ENCODE measurements around the gene ABLIM2.

ABLIM2 gene

GRCh38 chr4:8022767-8023695, 135.6 kb downstream of the ABLIM2 start:
- no peak for DNase-seq (ENCODE audit: low spot score)

DNA sequence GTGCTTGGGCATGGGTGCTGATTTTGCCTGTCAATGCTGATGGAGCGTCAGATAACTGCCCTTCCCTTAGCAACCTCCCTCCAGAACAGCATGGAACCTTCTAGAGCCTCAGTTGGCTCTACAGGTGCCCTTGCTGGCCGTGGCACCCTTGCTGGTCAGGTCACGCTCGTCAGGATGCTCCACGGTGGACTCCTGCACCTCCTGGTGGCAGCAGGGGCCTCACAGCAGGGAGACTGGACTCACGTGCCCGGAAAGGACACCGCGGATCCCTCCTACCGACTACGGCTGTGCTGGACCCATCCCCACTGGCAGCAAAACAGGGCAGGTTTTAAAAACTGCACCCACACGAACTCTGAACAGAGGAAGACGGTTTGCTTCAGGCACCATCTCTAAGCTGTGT, 136.8 kb downstream of the ABLIM2 start:
- no peak for DNase-seq (ENCODE audit: low spot score)

DNA sequence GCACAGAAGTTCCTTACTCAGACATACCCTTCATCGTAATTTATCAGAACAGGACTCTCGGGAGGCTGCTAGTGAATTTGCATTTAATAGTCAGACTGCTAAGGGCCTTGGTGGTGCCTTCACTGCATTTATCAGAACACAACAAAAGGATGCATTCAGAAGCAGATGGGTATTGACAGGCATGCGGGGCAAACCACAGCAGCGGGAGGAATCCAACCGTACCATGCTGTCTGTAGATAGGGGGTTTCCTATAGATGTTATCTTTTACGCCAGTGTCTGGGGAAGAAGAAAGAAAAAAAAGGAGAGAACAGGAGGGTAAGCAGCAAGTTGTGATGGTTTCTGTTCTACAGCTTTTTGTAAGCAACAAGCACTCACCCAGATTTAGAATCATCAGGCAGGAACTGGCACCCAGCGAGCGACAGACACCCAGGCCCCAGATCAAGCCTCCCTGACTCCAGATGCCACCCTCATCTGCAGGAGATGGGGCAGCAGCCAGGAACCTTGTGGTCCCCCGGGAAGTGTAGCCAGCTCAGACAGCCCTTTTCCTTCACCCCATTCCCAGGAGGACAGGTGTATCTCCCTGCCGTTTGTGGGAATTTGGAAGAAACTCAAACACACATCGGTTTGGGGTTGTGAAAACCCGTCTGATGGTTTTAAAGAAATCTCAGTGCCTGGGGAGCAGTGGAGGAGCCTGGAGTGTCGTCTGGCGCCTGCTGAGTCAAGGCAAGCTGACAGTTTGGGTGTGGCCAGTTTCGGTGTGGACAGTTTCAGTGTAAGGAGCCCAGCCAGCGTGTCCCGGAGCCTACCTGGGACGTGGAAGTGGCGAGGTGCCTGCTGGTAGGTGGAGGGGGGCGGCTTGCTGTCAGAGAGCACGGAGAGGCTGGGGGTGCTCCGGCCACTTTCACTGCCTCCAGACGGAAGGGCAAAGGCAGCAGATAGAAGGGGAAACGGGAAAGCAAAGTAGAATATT, 138.9 kb downstream of the ABLIM2 start:
- DNase-seq (ENCODE audit: low spot score) = no peak

DNA sequence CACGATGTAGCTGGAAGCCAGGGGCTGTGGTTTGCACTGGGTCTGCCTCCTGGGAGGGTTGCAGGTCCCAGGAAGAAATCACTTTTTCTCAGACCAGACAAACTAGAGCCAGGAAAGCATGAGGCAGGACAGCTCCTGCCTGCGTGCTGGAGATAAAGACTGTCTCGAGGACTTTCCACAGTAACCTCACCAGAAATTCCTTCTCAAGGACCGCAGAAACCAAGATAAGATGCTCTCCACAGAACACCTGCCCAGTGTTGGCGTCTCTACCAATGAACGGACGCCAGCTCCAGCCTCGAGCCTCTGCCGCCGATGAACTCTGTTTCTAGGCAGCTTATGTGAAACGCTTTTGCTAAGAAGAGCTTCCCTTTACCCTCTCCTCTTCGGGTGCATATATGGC, 142.1 kb downstream of the ABLIM2 start:
- DNase-seq (ENCODE audit: low spot score) = no peak

DNA sequence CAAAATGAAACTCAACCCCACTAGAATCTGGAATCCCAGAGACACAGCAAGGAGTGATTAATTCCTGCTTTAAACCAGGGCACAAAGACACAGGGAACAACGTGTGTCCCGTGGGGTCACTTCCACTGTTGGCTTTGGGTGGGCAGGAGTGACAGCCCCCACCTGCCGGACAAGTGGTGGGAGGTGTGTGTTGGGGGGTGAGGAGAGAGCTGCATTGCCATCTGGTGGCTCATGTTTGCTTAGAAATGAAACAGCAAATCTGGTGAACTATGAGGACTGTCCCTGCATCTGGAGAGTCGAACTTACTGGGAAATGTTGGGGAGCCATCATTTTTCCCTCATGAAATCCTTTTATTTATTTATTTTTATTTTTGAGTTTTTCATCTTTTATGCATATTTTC, 143.1 kb downstream of the ABLIM2 start:
- no peak for DNase-seq (ENCODE audit: low spot score)

DNA sequence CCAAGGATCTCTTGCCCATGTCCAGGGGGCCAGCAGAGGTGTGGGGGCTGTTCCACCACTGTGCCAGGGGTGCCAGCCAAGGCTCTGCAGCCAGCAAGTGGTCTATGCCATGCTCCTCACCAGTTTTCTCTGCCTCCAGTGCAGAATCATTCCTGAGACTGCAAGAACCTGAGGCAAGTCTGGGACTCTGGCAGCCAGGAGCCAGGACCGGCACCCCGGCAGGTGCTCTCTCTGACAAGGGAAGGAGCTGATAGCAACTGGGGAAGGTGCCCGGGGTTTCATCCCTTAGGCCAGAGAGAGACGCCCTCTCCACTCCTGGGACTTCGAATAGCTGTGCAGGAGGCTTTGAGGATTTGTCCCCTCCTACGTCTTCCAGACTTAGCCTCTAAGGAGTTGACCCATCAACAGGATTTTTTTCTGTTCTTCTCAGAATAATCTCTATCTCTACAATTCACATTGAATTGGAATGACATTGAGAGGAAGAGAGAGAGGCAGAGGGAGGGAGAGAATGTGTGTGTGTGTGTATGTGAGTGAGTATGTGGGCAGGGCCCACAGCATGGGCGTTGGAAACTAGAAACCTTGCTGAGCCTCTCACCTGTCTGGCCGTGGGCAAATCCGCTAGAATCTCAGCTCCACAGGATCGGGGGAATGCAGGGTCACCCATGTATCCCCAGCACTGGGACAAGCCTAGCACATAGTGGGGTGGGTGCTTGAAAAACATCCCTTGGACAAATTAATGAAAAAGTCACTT, 144.5 kb downstream of the ABLIM2 start:
- DNase-seq (ENCODE audit: low spot score) = no peak

GRCh38 chr4:8012517-8012916, 146.1 kb downstream of the ABLIM2 start:
- DNase-seq (ENCODE audit: low spot score) = no peak

DNA sequence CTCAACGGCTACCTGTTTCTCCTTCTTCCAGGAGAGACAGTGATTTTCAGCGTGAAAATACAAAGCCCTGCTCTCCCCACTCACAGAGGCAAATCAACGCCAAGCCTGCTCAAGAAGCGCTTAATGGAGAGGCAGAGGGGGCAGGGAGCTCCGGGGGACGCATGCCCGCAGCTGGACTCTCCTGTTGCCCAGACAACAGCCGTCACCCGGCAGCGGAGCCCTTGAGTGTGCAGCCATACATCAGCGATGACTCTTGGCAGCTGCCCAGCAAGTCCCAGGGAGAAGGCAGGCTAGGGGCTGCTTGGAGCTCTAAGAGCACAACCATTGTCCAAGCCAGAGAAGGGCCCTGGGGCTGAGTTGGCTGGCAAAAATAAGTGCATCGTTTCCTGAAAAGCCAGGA, 148.0 kb downstream of the ABLIM2 start:
- no peak for DNase-seq (ENCODE audit: low spot score)

- DNase-seq (ENCODE audit: low spot score) = no peak
Measured at GRCh38 chr4:8009710-8010511, 148.7 kb downstream of the ABLIM2 start.

DNA sequence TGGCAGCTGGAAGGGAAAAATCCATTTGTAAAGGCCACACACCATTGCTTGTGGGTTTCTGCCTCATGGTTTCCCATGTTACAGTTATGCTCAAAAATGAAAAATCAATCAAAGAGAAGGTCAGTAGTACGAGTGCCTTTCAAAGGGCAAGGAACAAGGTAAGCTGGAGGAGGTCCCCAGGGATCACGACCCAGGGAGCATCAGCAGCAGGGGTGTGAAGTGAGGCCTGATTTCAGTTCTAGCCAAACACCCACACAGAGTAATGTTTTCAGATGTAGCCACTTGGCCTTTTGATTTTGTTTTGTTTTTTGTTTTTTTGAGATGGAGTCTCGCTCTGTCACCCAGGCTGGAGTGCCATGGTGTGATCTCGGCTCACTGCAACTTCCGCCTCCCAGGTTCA, 149.5 kb downstream of the ABLIM2 start:
- no peak for DNase-seq (ENCODE audit: low spot score)

- DNase-seq (ENCODE audit: low spot score) = no peak
Measured at GRCh38 chr4:8008391-8008790, 150.2 kb downstream of the ABLIM2 start.

DNA sequence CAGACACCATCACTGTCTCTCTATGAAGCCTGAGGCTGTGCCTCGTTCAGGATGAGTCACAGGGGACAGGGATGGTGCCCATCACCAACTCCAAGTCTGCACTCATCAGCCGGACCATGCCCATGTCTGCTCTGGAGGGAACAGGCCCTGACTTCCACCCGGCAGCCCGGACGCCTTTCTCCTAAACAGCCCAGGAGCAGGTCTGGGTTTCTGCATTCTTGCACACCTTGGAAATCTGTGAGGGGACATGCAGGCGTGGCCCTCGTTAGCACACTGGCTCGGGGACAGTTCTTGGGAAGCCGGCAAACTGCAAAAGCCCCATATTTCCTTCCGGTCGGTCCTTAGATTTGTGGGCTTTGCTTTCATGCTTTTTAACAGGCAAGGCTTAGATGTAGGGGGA, 151.0 kb downstream of the ABLIM2 start:
- DNase-seq (ENCODE audit: low spot score) = no peak

GRCh38 chr4:8006471-8006870, 152.1 kb downstream of the ABLIM2 start:
- DNase-seq (ENCODE audit: low spot score) = no peak

DNA sequence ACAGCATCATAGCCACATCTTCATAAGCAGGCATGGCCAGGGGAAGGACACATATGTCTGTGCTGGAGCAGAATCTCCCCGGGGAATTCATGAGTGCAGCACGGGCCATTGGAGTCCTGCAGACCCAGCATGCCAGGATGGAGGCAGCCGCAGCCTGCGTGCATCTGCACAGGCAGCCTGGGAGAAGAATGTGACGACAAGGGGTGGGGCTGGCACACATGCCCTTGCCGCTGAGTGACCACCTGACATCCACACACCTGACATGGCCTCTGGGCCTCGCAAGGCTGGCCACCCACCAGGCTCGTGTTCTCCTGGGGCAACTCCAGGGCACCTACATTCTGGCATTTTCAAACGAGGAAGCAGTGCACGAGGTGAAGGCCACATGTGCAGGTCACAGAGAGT, 152.8 kb downstream of the ABLIM2 start:
- no peak for DNase-seq (ENCODE audit: low spot score)

DNA sequence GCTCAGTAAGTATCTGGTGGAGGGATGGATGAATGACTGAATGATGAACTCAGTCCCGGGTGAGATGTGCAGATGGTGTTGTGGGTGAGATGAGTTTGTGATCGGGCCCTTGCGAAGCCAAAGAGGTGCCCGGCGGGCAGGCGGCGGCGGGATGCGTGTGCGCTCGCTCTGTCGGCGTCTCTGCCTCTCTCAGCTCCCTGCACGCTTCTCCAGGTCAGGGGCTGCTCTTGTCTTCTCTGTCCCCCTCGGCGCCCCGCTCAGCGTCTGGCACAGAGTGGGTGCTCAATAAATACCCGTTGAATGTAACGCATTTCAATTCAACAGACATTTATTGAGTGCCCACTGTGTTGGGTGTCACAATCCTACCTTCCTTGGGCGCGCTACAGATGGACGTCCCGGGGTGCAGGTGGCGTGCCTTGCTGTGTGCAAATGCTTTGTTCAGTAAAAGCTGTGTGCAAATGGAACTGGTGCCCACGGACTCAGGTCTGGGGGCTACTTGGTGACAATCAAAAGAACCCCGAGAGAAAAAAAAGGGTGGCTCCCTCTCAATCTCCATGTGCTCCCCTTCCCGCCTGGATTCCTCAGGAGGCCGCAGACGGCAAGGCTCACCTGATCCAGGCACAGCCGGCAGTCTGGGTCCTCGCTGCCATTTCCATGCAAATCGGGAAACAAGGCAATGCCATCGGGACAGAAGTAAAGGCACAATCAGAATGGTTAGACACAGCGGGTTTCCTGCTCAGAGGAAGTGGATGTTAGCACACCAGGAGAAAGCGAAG, 153.4 kb downstream of the ABLIM2 start:
- DNase-seq (ENCODE audit: low spot score) = no peak

DNA sequence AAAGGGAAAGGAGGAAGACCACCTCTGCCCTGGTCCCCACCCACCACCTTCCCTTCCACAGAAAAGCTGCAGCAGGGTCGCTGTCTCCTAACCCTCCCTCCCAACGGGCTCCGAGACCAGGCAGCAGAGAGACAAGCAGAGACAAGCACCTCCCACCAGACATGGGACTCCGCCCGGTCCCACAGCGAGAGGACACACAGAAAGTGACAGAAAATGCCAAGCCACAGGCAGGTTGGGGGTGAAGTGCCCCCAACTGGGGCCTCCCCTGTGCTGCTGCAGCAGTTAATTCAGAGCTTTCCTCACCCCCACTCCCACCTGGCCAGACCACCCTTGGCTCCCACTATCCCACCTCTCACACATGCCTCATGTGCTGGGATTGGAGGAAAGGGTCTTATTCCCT, 154.5 kb downstream of the ABLIM2 start:
- DNase-seq (ENCODE audit: low spot score) = no peak

DNA sequence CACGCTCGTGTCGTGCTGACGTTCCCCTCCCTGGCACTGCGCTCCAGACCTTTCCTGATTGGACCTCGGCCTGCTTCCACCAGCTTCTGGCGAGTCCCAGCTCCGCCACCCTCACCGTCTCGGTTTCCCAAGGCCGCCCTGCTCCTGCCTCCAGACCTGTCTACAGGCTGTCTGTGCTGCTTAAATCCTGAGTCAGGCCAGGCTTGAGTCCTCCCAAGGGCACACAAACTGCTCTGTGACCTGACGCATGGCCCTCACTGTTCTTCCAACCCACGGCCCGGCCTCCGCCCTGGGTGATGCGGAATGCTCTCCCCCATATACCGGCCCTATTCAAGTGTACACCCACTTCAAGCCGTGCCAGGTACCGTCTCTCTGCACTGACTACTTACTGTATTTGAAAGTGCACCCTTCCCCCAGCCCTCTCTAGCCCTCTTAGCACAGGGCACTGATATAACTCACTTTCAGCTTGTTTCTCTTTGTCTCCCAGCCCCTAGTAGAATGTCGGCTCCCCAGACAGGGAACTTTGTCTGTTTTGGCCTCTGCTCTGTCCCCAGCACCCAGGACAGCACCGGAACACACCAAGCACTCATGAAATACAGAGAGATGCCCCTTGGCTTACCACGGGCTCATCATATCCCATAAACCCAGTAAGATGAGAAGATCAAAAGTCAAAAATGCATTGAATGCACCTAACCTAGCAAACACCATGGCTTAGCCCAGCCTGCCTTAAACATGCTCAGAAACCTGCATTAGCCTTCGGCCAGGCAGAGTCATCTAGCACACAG, 155.9 kb downstream of the ABLIM2 start:
- no peak for DNase-seq (ENCODE audit: low spot score)

- DNase-seq (ENCODE audit: low spot score) = no peak
Measured at GRCh38 chr4:8001564-8002355, 156.9 kb downstream of the ABLIM2 start.
